SK-N-SH (cell line): ENCODE results near the gene TMEM123. TPM values are rescaled to one million over a fixed set of nuclear protein-coding genes. Genes with fewer than 3 reads are reported as not detected.
A peak's percentile ranks its signal among the peaks of the same experiment; 100 is the strongest.

ENCODE experiments used
- CTCF ChIA-PET: fragments of 300-600, 350-600 bp; formaldehyde crosslinking; extraction: SDS; loops from one replicate; lab custom pipeline; 2021; lab: Yijun Ruan, JAX
- POLR2A ChIA-PET: fragments of 350-600 bp; sonication (Branson Sonifier 250); formaldehyde crosslinking; extraction: SDS; loops from one replicate; lab custom pipeline; 2020; ENCODE audit warnings: antibody characterized with exemption, inconsistent platforms; lab: Yijun Ruan, JAX
- DNase-seq: peaks from one replicate; pipeline ENCODE4 v3.0.0; 2012
- H2AFZ ChIP-seq: fragments of 200-600 bp; sonication (generic); 2 replicates; pipeline ENCODE4 v1.8.1; 2016; ENCODE audit warnings: antibody characterized with exemption, mild to moderate bottlenecking, low read depth
- H3F3A ChIP-seq: fragments of 200-600 bp; sonication (generic); replicated peaks from 2 replicates; pipeline ENCODE3; 2016; ENCODE audit warnings: antibody characterized with exemption, mild to moderate bottlenecking; ENCODE audit not compliant: insufficient read depth
- H3K27ac ChIP-seq, 2 experiments: fragments of 200-500 bp in 1 of 2; fragments of 200-600 bp in 1 of 2; sonication (Bioruptor generic) in 1 of 2; sonication (generic), shearing (Covaris generic) in 1 of 2; 2 replicates each; pipeline versions ENCODE4 v1.5.1 to v1.6.1; 2014 to 2016; ENCODE audit warnings: low read depth in 2 of 2, inconsistent platforms in 1 of 2, low read length in 1 of 2, mild to moderate bottlenecking in 1 of 2, mixed read lengths in 1 of 2
- H3K27me3 ChIP-seq: fragments of 200-600 bp; sonication (generic), shearing (Covaris generic); 2 replicates; pipeline ENCODE4 v1.6.1; 2016; ENCODE audit warnings: mixed run types; ENCODE audit not compliant: insufficient read depth
- H3K36me3 ChIP-seq, 2 experiments: fragments of 200-500 bp in 1 of 2; fragments of 200-600 bp in 1 of 2; sonication (Bioruptor generic) in 1 of 2; sonication (generic) in 1 of 2; replicated peaks in 1 of 2; 2 replicates each; pipeline versions ENCODE3 to v1.5.1; 2014 to 2016; ENCODE audit warnings: low read length in 1 of 2, mild to moderate bottlenecking in 1 of 2; ENCODE audit not compliant: insufficient read depth in 2 of 2, control insufficient read depth in 1 of 2
- H3K4me1 ChIP-seq, 2 experiments: fragments of 200-500 bp in 1 of 2; fragments of 200-600 bp in 1 of 2; sonication (Bioruptor generic) in 1 of 2; sonication (generic), shearing (Covaris generic) in 1 of 2; 2 replicates each; pipeline versions ENCODE4 v1.5.1 to v1.6.1; 2014 to 2016; ENCODE audit warnings: low read depth in 1 of 2, low read length in 1 of 2, mixed run types in 1 of 2; ENCODE audit not compliant: insufficient read depth in 2 of 2, control insufficient read depth in 1 of 2
- H3K4me2 ChIP-seq: fragments of 200-600 bp; sonication (generic), shearing (Covaris generic); 2 replicates; pipeline ENCODE4 v1.6.1; 2017; ENCODE audit warnings: mixed run types
- H3K4me3 ChIP-seq, 2 experiments: fragments of 200-500 bp in 1 of 2; fragments of 200-600 bp in 1 of 2; sonication (Bioruptor generic) in 1 of 2; sonication (generic), shearing (Covaris generic) in 1 of 2; 2 replicates each; pipeline versions ENCODE4 v1.5.1 to v1.8.1; 2014 to 2016; ENCODE audit warnings: low read depth in 2 of 2, inconsistent platforms in 1 of 2, low read length in 1 of 2, mild to moderate bottlenecking in 1 of 2, mixed read lengths in 1 of 2, moderate library complexity in 1 of 2
- H3K79me2 ChIP-seq: fragments of 200-600 bp; sonication (generic); 2 replicates; pipeline ENCODE4 v1.8.1; 2017; ENCODE audit warnings: mild to moderate bottlenecking; ENCODE audit not compliant: insufficient read depth
- H3K9ac ChIP-seq: fragments of 200-600 bp; sonication (generic); 2 replicates; pipeline ENCODE4 v1.6.1; 2017; ENCODE audit warnings: mixed run types
- H3K9me2 ChIP-seq: fragments of 200-600 bp; sonication (generic); 2 replicates; pipeline ENCODE4 v1.6.1; 2017; ENCODE audit warnings: mixed run types
- H3K9me3 ChIP-seq: fragments of 200-600 bp; sonication (generic); 2 replicates; pipeline ENCODE4 v1.6.1; 2017; ENCODE audit warnings: mixed run types, mild to moderate bottlenecking, moderate library complexity
- H4K20me1 ChIP-seq: fragments of 200-600 bp; sonication (generic); 2 replicates; pipeline ENCODE4 v1.6.1; 2017; ENCODE audit warnings: mild to moderate bottlenecking, mixed run types; ENCODE audit not compliant: insufficient read depth
- ELF1 ChIP-seq: IDR thresholded peaks from 2 replicates; pipeline ENCODE4 v1.4.0; 2012
- EZH2phosphoT487 ChIP-seq: fragments of 200-600 bp; sonication (generic); IDR thresholded peaks from 2 replicates; pipeline ENCODE4 v1.6.1; 2017; ENCODE audit warnings: low read depth, mixed run types, mild to moderate bottlenecking, antibody characterized with exemption, moderate library complexity, borderline replicate concordance
- FOSL2 ChIP-seq: IDR thresholded peaks from 2 replicates; pipeline ENCODE4 v1.4.0; 2012; ENCODE audit warnings: low read depth, mild to moderate bottlenecking, moderate library complexity, borderline replicate concordance
- FOXJ3 ChIP-seq: sonication (generic); formaldehyde crosslinking; IDR thresholded peaks from 2 replicates; pipeline ENCODE4 v1.5.1; 2020; ENCODE audit warnings: mild to moderate bottlenecking, missing genetic modification reagents
- FOXM1 ChIP-seq: IDR thresholded peaks from 2 replicates; pipeline ENCODE4 v1.4.0; 2012; ENCODE audit warnings: low read depth, mild to moderate bottlenecking
- NFIC ChIP-seq: IDR thresholded peaks from 2 replicates; pipeline ENCODE4 v1.4.0; 2012; ENCODE audit warnings: borderline replicate concordance
- NRF1 ChIP-seq: IDR thresholded peaks from 2 replicates; pipeline ENCODE4 v1.6.1; 2012; ENCODE audit warnings: low read depth, mild to moderate bottlenecking, low read length
- RAD21 ChIP-seq: IDR thresholded peaks from 2 replicates; pipeline ENCODE4 v1.6.1; 2012; ENCODE audit warnings: mild to moderate bottlenecking, low read length
- RCOR1 ChIP-seq: fragments of 150-350 bp; IDR thresholded peaks from 2 replicates; pipeline ENCODE4 v1.6.1; 2017; ENCODE audit warnings: antibody characterized with exemption, low read length
- RFX5 ChIP-seq: IDR thresholded peaks from 2 replicates; pipeline ENCODE4 v1.6.1; 2012; ENCODE audit warnings: mild to moderate bottlenecking, improper control_type of control experiment, low read length
- RXRA ChIP-seq: IDR thresholded peaks from 2 replicates; pipeline ENCODE4 v1.4.0; 2012; ENCODE audit warnings: low read depth, mild to moderate bottlenecking, borderline replicate concordance
- TCF12 ChIP-seq: IDR thresholded peaks from 2 replicates; pipeline ENCODE4 v1.4.0; 2012
- TEAD4 ChIP-seq: IDR thresholded peaks from 2 replicates; pipeline ENCODE4 v1.4.0; 2012; ENCODE audit warnings: mild to moderate bottlenecking, borderline replicate concordance; ENCODE audit not compliant: insufficient read depth
- YY1 ChIP-seq: IDR thresholded peaks from 2 replicates; pipeline ENCODE4 v1.4.0; 2012; ENCODE audit warnings: low read depth, mild to moderate bottlenecking
- WGBS: methylation state at CpG from one replicate; pipeline ENCODE4 v1.1.6; 2017; ENCODE audit warnings: low lambda C conversion rate; 5-methylcytosine and 5-hydroxymethylcytosine counted together
- polyA plus RNA-seq, 3 experiments: library from polyadenylated mRNA; depleted of rRNA; stranded (reverse); fragments of >200 nt; gene quantifications; 2 replicates each; pipeline ENCODE4 v1.2.3, GENCODE V29; 2012
- TF ChIP-seq, protein P1 (sequence below): fragments of 200-600 bp; sonication (generic); IDR thresholded peaks from 2 replicates; pipeline ENCODE4 v1.6.1; 2017; ENCODE audit warnings: antibody characterized with exemption, mild to moderate bottlenecking, moderate library complexity
- TF ChIP-seq, protein P2 (sequence below): IDR thresholded peaks from 2 replicates; pipeline ENCODE4; 2012
- TF ChIP-seq, protein P3 (sequence below): IDR thresholded peaks from 2 replicates; pipeline ENCODE4 v1.4.0; 2012; ENCODE audit warnings: low read depth, borderline replicate concordance
- TF ChIP-seq, protein P4 (sequence below): IDR thresholded peaks from 2 replicates; pipeline ENCODE4 v1.4.0; 2012; ENCODE audit warnings: low read depth, borderline replicate concordance
- TF ChIP-seq, protein P5 (sequence below): IDR thresholded peaks from 2 replicates; pipeline ENCODE4 v1.4.0; 2012; ENCODE audit warnings: low read depth

The TMEM123 gene
- polyA plus RNA-seq, 1 of the 3 experiments (the other 2 are of a cell fraction): 86.1 TPM

DNA sequence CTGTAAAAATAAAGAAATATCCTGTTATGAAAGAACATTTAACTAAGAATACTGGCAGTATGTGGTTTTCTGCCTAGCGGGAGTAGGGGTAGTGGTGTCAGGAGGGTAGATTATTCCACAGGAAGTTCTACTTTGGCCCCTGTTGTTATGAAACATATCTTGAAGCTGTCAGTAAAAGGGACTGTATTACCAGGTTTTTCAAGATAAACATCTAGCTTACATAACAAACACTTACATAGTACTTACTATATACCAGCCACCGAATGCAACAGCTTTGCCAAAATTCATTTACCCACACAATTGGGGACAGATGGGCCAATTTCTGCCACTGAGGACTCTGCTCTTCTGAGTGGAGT is 3.7 kb downstream of the TMEM123 start:
- Histone ChIP-seq H3K27ac (no peak overlapping the region), H3K4me3 (no peak overlapping the region), H3K4me2 (no peak overlapping the region), H2AFZ (no peak overlapping the region), H4K20me1 (no peaks in the 10 kb centered on the region), H3K9me2 (no peaks in the 10 kb centered on the region), H3K79me2 (peaks cover 82% of the 10 kb centered on the region), H3K4me1 (peaks cover 7 to 18% of the 10 kb centered on the region in 2 experiments; a peak in 3 of 4 replicates), H3F3A (peaks cover 25% of the 10 kb centered on the region), H3K9me3 (no peaks in the 10 kb centered on the region), H3K9ac (no peak overlapping the region), H3K27me3 (no peaks in the 10 kb centered on the region), H3K36me3 (peaks cover 15 to 24% of the 10 kb centered on the region in 2 experiments)
- ChIA-PET CTCF (interaction anchor here (3.0 kb wide), 1 partner anchor 58 kb away, joined by 11 read pairs; no protein-coding TSS in a partner anchor), POLR2A (no interaction called here)
- no peak for DNase-seq
- TF ChIP-seq RAD21: no peak
- no peak for TF ChIP-seq TEAD4
- WGBS: 62% methylated on average over 2 of the region's 2 CpGs

DNA sequence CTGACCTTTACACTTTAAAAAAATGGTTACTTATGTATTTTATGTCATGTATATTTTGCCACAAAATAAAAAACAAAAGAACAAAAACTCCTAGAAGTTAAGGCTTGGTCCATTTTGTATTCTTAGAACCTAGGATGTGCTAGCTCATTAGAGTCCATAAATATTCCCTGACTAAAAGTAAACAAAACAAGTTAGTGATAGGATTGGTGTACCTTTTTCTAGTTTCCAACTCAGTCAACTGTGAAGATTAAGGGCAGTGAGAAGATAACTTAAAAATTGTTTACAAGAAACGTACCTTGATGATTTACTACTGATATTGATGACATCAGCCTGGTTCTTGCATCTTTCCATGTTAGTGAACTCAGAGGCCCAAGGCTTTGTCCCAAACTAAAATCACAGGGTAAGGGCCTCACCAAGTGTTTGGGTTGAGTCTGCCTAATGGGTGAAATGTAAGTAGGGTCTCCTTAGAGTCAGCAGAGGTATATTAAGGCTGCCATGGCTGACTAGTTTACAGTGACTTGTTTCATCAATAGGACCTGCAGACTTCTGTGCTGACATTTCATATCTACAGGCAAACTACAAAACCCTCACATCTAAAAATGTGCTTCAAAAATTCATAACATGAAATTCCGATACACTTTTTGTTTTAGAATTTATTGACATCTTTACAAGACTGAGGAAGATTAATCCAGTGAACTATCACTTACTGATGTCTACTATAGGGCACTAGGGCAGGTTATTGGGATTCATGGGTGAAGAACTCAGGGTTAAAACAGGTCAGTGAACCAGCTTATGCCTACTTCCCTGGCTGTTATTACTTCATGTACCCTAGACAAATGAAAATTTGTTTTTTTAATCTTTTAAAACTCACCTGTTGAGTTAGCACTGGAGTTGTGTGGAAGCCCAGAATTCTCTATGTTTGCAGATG is 4.4 kb downstream of the TMEM123 start:
- no peak overlapping the region for H3K9ac ChIP-seq
- H2AFZ ChIP-seq: no peak overlapping the region
- CTCF ChIA-PET: interaction anchor here (3.0 kb wide), 1 partner anchor 58 kb away, joined by 11 read pairs; no protein-coding TSS in a partner anchor
- 89% methylated on average over 2 of the region's 2 CpGs for WGBS
- peak overlapping the region in 1 of 2 experiments; percentile 60; a peak in 2 of 4 replicates for H3K27ac ChIP-seq
- POLR2A ChIA-PET: no interaction called here
- DNase-seq: no peak
- H4K20me1 ChIP-seq: no peaks in the 10 kb centered on the region
- no peaks in the 10 kb centered on the region for H3K9me3 ChIP-seq
- H3K27me3 ChIP-seq: no peaks in the 10 kb centered on the region
- H3K36me3 ChIP-seq: peaks cover 15 to 24% of the 10 kb centered on the region in 2 experiments
- peaks cover 21% of the 10 kb centered on the region for H3F3A ChIP-seq
- H3K9me2 ChIP-seq: no peaks in the 10 kb centered on the region
- no peak overlapping the region for H3K4me3 ChIP-seq
- no peak overlapping the region for H3K4me2 ChIP-seq
- peaks cover 3 to 12% of the 10 kb centered on the region in 2 experiments; a peak in 3 of 4 replicates for H3K4me1 ChIP-seq
- H3K79me2 ChIP-seq: peaks cover 89% of the 10 kb centered on the region
- TF ChIP-seq TEAD4 (no peak), NRF1 (no peak), RFX5 (no peak), RXRA (no peak), RCOR1 (no peak), TCF12 (no peak), FOXM1 (no peak), FOSL2 (no peak), YY1 (no peak), EZH2phosphoT487 (no peak), FOXJ3 (CRISPR knock-in tag) (no peak), ELF1 (no peak), NFIC (no peak), RAD21 (no peak)
- TF ChIP-seq, protein P1, sequence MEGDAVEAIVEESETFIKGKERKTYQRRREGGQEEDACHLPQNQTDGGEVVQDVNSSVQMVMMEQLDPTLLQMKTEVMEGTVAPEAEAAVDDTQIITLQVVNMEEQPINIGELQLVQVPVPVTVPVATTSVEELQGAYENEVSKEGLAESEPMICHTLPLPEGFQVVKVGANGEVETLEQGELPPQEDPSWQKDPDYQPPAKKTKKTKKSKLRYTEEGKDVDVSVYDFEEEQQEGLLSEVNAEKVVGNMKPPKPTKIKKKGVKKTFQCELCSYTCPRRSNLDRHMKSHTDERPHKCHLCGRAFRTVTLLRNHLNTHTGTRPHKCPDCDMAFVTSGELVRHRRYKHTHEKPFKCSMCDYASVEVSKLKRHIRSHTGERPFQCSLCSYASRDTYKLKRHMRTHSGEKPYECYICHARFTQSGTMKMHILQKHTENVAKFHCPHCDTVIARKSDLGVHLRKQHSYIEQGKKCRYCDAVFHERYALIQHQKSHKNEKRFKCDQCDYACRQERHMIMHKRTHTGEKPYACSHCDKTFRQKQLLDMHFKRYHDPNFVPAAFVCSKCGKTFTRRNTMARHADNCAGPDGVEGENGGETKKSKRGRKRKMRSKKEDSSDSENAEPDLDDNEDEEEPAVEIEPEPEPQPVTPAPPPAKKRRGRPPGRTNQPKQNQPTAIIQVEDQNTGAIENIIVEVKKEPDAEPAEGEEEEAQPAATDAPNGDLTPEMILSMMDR: no peak
- TF ChIP-seq, protein P2, sequence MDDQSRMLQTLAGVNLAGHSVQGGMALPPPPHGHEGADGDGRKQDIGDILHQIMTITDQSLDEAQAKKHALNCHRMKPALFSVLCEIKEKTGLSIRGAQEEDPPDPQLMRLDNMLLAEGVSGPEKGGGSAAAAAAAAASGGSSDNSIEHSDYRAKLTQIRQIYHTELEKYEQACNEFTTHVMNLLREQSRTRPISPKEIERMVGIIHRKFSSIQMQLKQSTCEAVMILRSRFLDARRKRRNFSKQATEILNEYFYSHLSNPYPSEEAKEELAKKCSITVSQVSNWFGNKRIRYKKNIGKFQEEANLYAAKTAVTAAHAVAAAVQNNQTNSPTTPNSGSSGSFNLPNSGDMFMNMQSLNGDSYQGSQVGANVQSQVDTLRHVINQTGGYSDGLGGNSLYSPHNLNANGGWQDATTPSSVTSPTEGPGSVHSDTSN: no peak
- TF ChIP-seq, protein P3, sequence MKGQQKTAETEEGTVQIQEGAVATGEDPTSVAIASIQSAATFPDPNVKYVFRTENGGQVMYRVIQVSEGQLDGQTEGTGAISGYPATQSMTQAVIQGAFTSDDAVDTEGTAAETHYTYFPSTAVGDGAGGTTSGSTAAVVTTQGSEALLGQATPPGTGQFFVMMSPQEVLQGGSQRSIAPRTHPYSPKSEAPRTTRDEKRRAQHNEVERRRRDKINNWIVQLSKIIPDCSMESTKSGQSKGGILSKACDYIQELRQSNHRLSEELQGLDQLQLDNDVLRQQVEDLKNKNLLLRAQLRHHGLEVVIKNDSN: no peak
- TF ChIP-seq, protein P4, sequence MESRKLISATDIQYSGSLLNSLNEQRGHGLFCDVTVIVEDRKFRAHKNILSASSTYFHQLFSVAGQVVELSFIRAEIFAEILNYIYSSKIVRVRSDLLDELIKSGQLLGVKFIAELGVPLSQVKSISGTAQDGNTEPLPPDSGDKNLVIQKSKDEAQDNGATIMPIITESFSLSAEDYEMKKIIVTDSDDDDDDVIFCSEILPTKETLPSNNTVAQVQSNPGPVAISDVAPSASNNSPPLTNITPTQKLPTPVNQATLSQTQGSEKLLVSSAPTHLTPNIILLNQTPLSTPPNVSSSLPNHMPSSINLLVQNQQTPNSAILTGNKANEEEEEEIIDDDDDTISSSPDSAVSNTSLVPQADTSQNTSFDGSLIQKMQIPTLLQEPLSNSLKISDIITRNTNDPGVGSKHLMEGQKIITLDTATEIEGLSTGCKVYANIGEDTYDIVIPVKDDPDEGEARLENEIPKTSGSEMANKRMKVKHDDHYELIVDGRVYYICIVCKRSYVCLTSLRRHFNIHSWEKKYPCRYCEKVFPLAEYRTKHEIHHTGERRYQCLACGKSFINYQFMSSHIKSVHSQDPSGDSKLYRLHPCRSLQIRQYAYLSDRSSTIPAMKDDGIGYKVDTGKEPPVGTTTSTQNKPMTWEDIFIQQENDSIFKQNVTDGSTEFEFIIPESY: no peak
- TF ChIP-seq, protein P5, sequence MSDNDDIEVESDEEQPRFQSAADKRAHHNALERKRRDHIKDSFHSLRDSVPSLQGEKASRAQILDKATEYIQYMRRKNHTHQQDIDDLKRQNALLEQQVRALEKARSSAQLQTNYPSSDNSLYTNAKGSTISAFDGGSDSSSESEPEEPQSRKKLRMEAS: no peak
